ENCODE data around the gene SAC3D1.
A peak's percentile ranks its signal among the peaks of the same experiment; 100 is the strongest.

Gene SAC3D1

DNA sequence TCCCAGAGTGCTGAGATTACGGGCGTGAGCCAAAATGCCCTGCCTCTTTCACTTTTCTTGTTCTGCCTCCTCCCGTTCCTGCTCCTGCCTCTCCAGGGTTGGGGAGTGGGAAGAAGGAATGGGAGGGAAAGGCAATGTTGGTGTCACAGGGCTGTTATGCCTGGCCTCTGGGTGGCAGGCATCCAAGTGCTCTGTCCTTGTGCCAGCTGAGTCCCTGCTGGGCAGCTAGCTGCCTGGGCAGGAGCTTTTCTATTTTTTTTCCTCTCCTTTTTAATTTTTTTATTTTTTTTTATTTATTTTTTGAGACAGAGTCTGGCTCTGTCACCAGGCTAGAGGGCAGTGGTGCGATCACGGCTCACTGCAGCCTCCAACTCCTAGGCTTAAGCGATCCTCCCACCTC, 4.1 kb upstream of the SAC3D1 start:
- DNase-seq (ENCODE audit: low read depth) = no peak
- H3K4me3 ChIP-seq (ENCODE audit: low read length) = no peak overlapping the region
- TF ChIP-seq, protein P1, sequence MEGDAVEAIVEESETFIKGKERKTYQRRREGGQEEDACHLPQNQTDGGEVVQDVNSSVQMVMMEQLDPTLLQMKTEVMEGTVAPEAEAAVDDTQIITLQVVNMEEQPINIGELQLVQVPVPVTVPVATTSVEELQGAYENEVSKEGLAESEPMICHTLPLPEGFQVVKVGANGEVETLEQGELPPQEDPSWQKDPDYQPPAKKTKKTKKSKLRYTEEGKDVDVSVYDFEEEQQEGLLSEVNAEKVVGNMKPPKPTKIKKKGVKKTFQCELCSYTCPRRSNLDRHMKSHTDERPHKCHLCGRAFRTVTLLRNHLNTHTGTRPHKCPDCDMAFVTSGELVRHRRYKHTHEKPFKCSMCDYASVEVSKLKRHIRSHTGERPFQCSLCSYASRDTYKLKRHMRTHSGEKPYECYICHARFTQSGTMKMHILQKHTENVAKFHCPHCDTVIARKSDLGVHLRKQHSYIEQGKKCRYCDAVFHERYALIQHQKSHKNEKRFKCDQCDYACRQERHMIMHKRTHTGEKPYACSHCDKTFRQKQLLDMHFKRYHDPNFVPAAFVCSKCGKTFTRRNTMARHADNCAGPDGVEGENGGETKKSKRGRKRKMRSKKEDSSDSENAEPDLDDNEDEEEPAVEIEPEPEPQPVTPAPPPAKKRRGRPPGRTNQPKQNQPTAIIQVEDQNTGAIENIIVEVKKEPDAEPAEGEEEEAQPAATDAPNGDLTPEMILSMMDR (IDR thresholded peaks at IDR 0.05; ENCODE audit: insufficient read depth, low read depth, low read length, missing control alignments) = no peak

DNA sequence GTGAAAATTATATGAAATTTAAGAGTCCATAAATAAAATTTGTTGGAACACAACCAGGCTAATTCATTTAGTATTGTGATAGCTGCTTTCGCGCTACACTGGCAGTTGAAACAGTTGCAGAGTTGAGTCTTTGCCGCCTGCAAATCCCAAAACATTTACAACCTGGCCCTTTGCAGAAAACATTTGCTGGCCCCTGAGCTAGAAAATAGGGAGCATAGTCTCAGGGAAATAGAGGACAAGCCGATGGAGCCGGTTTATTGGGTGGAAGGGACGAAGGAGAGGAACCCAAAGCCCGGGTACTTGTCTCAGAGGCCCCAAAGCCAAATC, 527 bp upstream of the SAC3D1 start:
- no peak for DNase-seq (ENCODE audit: low read depth)
- peak overlapping the region; percentile 66 for H3K4me3 ChIP-seq (ENCODE audit: low read length)
- TF ChIP-seq, protein P1 (IDR thresholded peaks at IDR 0.05; ENCODE audit: insufficient read depth, low read depth, low read length, missing control alignments) = no peak

DNA sequence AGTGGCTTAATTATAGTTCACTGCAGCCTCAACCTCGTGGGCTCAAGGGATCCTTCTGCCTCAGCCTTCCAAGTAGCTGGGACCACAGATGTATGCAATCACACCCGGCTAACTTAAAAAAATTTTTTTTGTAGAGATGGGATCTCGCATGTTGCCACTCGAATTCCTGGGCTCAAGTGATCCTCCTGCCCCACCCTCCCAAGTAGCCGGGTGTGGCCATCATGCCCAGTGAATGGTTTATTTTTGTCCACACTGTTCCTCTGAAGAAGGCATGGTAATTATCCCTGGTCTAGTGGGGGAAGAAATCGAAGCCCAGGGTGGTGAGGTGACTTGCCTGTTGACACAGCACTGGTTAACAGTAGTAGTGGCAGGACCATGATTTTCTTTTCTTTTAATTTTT, 1.9 kb downstream of the SAC3D1 start:
- TF ChIP-seq, protein P1 (IDR thresholded peaks at IDR 0.05; ENCODE audit: insufficient read depth, low read depth, low read length, missing control alignments) = no peak
- H3K4me3 ChIP-seq (ENCODE audit: low read length) = no peak overlapping the region
- DNase-seq (ENCODE audit: low read depth) = no peak

DNA sequence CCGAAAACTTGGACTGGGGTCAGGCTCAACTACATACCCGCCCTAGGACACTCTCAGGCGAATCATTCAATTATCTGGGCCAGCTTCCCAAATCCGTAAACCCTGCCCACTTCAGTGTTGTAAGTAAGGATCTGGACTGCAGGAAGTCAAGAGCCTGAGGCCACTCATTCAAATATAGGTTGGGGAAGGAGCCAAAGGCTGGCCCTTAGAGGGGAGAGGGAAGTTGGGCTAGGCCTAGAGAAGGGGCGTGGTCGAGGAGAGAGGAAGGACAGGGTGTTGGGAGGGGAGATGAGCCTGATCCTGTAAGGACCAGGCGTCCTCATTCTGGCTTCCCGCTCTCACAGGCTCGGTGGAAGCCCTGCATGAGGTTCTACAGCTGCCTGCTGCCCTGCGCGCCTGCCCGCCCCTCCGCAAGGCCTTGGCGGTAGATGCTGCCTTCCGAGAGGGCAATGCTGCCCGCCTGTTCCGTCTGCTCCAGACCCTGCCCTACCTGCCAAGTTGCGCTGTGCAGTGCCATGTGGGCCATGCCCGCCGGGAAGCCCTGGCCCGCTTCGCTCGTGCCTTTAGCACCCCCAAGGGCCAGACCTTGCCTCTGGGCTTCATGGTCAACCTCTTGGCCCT, 3.0 kb downstream of the SAC3D1 start:
- TF ChIP-seq, protein P1 (IDR thresholded peaks at IDR 0.05; ENCODE audit: insufficient read depth, low read depth, low read length, missing control alignments) = no peak
- no peak overlapping the region for H3K4me3 ChIP-seq (ENCODE audit: low read length)
- DNase-seq (ENCODE audit: low read depth) = no peak

DNA sequence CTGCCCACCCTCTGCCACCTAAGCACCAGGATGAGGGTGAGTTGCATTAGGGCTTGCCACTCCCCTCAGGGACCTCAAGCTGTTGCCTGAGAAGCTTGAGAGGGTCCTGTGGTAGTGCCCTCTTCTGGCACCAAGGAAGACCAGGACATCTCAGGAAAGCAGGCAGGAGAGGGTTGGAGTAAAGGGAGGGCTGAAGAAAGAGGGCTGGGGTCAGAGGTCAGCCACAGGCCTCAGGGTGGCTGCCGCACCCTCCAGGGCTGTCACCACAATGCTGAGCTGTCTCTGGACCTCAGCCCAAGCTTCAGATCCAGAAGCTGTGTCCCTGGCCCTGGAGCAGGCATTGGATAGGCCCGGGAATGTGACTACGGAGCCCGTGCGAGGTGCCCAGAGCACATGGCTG, 4.1 kb downstream of the SAC3D1 start:
- H3K4me3 ChIP-seq (ENCODE audit: low read length) = no peak overlapping the region
- DNase-seq (ENCODE audit: low read depth) = no peak
- TF ChIP-seq, protein P1 (IDR thresholded peaks at IDR 0.05; ENCODE audit: insufficient read depth, low read depth, low read length, missing control alignments) = no peak

DNA sequence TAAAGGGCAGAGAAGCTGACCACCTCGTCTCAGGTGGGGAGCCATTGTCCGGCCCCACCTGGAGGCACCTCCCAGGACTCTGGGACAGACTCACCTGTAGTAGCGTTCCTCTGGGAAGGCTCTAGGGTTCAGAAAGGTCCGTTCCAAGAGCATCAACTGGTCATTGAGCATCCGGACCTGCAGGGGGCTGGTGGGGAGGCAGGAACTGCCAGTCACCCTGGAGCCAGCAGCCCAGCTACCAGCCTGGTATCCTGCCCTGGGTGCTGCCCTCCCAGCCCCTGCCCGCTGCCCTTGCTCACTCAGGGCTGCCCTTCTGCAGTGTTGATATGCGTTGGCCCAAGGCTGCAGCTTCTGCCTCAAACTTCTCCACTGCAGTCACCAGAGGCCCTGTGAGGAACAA, 4.7 kb downstream of the SAC3D1 start:
- DNase-seq (ENCODE audit: low read depth) = no peak
- H3K4me3 ChIP-seq (ENCODE audit: low read length) = no peak overlapping the region
- TF ChIP-seq, protein P1 (IDR thresholded peaks at IDR 0.05; ENCODE audit: insufficient read depth, low read depth, low read length, missing control alignments) = no peak

Data from epithelial cell of esophagus (primary cell).